Measurements from ENCODE around the gene RGL1.

Gene RGL1

DNA sequence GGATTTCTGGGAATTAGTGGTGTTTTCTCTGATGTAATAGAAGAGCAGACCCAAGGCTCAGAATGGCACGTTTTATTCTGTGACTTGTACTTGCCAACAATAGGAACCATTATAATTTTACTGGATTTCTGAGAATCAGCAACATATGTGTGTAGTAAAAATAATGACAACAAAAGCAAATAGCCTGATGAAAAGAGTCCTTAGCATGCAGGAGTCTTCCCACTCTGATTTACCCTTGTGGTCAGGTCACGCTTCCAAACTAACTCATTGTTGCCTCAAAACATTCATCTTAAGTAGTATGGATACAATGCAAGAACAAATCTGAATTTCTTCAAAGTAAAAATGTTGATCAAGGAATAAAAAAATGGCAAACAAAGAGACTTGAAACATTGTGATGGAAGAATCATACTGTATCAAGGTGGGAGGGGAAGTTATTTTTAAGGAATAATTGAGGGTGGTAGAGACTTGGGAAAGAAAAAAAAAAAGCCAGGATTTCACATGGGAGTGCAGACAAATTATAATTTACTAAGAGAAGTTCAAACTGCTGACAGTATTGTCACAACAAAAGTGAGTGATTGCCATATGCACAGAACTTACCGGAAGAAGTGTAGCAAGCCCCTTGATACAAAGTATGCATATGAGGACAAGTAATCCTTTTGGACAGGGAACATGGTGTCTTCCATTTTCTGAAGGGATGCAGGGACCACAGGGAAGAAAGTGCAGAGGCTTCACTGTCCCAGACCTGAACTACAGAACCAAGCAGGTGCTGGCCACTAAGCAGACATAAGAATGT, 31.2 kb upstream of the RGL1 start:
- no peaks in the 10 kb centered on the region for H3K4me1 ChIP-seq (ENCODE audit: control insufficient read depth, insufficient read depth, low read length)
- POLR2A ChIA-PET, result interaction anchor here (0.6 kb wide), 1 partner anchor 79 kb away, joined by 3 read pairs; no protein-coding TSS in a partner anchor

DNA sequence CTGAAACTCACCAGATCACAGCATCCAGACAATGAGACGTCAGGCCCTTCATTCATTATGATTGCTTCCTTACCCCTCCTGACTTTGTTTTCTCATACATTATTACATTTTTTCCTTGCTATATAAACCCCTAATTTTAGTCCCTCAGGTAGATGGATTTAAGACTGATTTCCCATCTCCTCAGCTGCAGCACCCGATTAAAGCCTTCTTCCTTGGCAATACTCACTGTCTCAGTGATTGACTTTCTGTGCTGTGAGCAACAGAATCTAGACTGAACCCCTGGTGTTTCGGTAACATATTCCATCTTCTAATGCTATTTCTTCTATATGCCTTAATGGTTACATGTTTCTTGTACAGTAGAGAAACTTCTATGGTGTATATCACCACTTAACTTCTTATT, 30.0 kb upstream of the RGL1 start:
- no peaks in the 10 kb centered on the region for H3K36me3 ChIP-seq (ENCODE audit: control insufficient read depth in 2 of 2, insufficient read depth in 1 of 2, low read length in 2 of 2)
- POLR2A ChIA-PET, result no interaction called here
- TF ChIP-seq ZNF138 (tag by site-specific recombination; IDR thresholded peaks at IDR 0.05; ENCODE audit: borderline replicate concordance), result no peak
- no peaks in the 10 kb centered on the region for H3K9me3 ChIP-seq (ENCODE audit: control insufficient read depth, insufficient read depth, low read depth, low read length)
- CTCF ChIA-PET, result no interaction called here
- H3K4me1 ChIP-seq (ENCODE audit: control insufficient read depth, insufficient read depth, low read length), result no peaks in the 10 kb centered on the region
- no peak overlapping the region for H3K27ac ChIP-seq (ENCODE audit: extremely low read depth, low read depth, low read length)
- H3K4me3 ChIP-seq (ENCODE audit: low read depth, low read length), result no peak overlapping the region

More for the DNA sequence above, 31.2 kb upstream of the RGL1 start:
- Histone ChIP-seq H3K4me3 (ENCODE audit: low read depth, low read length) (no peak overlapping the region), H3K27ac (ENCODE audit: extremely low read depth, low read depth, low read length) (no peak overlapping the region), H3K9me3 (ENCODE audit: control insufficient read depth, insufficient read depth, low read depth, low read length) (no peaks in the 10 kb centered on the region), H3K36me3 (ENCODE audit: control insufficient read depth in 2 of 2, insufficient read depth in 1 of 2, low read length in 2 of 2) (no peaks in the 10 kb centered on the region)
- no peak for TF ChIP-seq KLF1 (tag by site-specific recombination; IDR thresholded peaks at IDR 0.05)
- TF ChIP-seq, protein P1, sequence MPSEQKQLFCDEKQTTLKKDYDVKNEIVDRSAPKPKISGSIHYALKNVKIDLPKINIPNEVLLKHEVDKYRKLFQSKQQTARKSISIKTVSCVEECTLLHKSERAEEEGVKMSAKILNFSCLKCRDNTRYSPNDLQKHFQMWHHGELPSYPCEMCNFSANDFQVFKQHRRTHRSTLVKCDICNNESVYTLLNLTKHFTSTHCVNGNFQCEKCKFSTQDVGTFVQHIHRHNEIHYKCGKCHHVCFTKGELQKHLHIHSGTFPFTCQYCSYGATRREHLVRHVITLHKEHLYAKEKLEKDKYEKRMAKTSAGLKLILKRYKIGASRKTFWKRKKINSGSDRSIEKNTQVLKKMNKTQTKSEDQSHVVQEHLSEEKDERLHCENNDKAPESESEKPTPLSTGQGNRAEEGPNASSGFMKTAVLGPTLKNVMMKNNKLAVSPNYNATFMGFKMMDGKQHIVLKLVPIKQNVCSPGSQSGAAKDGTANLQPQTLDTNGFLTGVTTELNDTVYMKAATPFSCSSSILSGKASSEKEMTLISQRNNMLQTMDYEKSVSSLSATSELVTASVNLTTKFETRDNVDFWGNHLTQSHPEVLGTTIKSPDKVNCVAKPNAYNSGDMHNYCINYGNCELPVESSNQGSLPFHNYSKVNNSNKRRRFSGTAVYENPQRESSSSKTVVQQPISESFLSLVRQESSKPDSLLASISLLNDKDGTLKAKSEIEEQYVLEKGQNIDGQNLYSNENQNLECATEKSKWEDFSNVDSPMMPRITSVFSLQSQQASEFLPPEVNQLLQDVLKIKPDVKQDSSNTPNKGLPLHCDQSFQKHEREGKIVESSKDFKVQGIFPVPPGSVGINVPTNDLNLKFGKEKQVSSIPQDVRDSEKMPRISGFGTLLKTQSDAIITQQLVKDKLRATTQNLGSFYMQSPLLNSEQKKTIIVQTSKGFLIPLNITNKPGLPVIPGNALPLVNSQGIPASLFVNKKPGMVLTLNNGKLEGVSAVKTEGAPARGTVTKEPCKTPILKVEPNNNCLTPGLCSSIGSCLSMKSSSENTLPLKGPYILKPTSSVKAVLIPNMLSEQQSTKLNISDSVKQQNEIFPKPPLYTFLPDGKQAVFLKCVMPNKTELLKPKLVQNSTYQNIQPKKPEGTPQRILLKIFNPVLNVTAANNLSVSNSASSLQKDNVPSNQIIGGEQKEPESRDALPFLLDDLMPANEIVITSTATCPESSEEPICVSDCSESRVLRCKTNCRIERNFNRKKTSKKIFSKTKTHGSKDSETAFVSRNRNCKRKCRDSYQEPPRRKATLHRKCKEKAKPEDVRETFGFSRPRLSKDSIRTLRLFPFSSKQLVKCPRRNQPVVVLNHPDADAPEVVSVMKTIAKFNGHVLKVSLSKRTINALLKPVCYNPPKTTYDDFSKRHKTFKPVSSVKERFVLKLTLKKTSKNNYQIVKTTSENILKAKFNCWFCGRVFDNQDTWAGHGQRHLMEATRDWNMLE (tag by site-specific recombination; conservative IDR thresholded peaks at IDR 0.05; ENCODE audit: low read depth), result no peak
- TF ChIP-seq, protein P2, sequence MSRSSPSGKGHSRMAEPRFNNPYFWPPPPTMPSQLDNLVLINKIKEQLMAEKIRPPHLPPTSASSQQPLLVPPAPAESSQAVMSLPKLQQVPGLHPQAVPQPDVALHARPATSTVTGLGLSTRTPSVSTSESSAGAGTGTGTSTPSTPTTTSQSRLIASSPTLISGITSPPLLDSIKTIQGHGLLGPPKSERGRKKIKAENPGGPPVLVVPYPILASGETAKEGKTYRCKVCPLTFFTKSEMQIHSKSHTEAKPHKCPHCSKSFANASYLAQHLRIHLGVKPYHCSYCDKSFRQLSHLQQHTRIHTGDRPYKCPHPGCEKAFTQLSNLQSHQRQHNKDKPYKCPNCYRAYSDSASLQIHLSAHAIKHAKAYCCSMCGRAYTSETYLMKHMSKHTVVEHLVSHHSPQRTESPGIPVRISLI (tag by site-specific recombination; IDR thresholded peaks at IDR 0.05), result no peak
- TF ChIP-seq, protein P3, sequence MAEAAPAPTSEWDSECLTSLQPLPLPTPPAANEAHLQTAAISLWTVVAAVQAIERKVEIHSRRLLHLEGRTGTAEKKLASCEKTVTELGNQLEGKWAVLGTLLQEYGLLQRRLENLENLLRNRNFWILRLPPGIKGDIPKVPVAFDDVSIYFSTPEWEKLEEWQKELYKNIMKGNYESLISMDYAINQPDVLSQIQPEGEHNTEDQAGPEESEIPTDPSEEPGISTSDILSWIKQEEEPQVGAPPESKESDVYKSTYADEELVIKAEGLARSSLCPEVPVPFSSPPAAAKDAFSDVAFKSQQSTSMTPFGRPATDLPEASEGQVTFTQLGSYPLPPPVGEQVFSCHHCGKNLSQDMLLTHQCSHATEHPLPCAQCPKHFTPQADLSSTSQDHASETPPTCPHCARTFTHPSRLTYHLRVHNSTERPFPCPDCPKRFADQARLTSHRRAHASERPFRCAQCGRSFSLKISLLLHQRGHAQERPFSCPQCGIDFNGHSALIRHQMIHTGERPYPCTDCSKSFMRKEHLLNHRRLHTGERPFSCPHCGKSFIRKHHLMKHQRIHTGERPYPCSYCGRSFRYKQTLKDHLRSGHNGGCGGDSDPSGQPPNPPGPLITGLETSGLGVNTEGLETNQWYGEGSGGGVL (tag by site-specific recombination; IDR thresholded peaks at IDR 0.05), result no peak
- no peak for TF ChIP-seq ZNF324 (tag by site-specific recombination; IDR thresholded peaks at IDR 0.05)
- CTCF ChIA-PET, result interaction anchor here (0.7 kb wide), 2 partner anchors 8 to 121 kb away, joined by 3 to 4 read pairs; no protein-coding TSS in a partner anchor

DNA sequence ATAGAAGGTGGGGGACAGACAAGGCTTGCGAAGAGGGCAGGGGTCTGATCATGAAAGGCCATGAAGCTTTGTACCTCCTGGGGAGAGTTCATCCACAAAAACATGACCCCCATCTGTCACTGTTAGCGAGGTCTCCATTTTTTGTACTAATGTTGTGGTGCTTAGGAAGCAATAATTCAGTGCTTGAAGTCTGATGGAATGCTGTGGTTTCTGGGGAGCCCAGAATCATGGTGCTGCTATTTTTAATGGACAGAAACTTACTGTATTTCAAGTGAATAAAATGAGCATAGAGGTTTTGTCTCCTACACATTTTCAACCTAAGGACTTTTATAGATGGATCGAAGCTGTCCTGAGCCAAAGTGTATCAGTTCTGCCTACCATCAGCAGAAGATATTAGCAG, 28.2 kb upstream of the RGL1 start:
- POLR2A ChIA-PET, result no interaction called here
- CTCF ChIA-PET, result interaction anchor here (0.6 to 1.3 kb wide), 4 partner anchors 43 to 146 kb away, joined by 3 to 4 read pairs (median 3); no protein-coding TSS in a partner anchor
- no peaks in the 10 kb centered on the region for H3K36me3 ChIP-seq (ENCODE audit: control insufficient read depth in 2 of 2, insufficient read depth in 1 of 2, low read length in 2 of 2)
- H3K27ac ChIP-seq (ENCODE audit: extremely low read depth, low read depth, low read length), result no peak overlapping the region
- H3K4me1 ChIP-seq (ENCODE audit: control insufficient read depth, insufficient read depth, low read length), result no peaks in the 10 kb centered on the region
- no peak overlapping the region for H3K4me3 ChIP-seq (ENCODE audit: low read depth, low read length)
- no peaks in the 10 kb centered on the region for H3K9me3 ChIP-seq (ENCODE audit: control insufficient read depth, insufficient read depth, low read depth, low read length)
- TF ChIP-seq ZNF776 (tag by site-specific recombination; IDR thresholded peaks at IDR 0.05; ENCODE audit: borderline replicate concordance) (no peak), IKZF3 (tag by site-specific recombination; IDR thresholded peaks at IDR 0.05) (no peak), ZXDB (tag by site-specific recombination; IDR thresholded peaks at IDR 0.05) (no peak), GLI2 (tag by site-specific recombination; IDR thresholded peaks at IDR 0.05; ENCODE audit: borderline replicate concordance, low read depth) (no peak)
- TF ChIP-seq, protein P4, sequence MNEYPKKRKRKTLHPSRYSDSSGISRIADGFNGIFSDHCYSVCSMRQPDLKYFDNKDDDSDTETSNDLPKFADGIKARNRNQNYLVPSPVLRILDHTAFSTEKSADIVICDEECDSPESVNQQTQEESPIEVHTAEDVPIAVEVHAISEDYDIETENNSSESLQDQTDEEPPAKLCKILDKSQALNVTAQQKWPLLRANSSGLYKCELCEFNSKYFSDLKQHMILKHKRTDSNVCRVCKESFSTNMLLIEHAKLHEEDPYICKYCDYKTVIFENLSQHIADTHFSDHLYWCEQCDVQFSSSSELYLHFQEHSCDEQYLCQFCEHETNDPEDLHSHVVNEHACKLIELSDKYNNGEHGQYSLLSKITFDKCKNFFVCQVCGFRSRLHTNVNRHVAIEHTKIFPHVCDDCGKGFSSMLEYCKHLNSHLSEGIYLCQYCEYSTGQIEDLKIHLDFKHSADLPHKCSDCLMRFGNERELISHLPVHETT (tag by site-specific recombination; IDR thresholded peaks at IDR 0.05), result no peak
- TF ChIP-seq, protein P5, sequence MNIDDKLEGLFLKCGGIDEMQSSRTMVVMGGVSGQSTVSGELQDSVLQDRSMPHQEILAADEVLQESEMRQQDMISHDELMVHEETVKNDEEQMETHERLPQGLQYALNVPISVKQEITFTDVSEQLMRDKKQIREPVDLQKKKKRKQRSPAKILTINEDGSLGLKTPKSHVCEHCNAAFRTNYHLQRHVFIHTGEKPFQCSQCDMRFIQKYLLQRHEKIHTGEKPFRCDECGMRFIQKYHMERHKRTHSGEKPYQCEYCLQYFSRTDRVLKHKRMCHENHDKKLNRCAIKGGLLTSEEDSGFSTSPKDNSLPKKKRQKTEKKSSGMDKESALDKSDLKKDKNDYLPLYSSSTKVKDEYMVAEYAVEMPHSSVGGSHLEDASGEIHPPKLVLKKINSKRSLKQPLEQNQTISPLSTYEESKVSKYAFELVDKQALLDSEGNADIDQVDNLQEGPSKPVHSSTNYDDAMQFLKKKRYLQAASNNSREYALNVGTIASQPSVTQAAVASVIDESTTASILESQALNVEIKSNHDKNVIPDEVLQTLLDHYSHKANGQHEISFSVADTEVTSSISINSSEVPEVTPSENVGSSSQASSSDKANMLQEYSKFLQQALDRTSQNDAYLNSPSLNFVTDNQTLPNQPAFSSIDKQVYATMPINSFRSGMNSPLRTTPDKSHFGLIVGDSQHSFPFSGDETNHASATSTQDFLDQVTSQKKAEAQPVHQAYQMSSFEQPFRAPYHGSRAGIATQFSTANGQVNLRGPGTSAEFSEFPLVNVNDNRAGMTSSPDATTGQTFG (tag by site-specific recombination; IDR thresholded peaks at IDR 0.05; ENCODE audit: borderline replicate concordance), result no peak
- TF ChIP-seq, protein P6, sequence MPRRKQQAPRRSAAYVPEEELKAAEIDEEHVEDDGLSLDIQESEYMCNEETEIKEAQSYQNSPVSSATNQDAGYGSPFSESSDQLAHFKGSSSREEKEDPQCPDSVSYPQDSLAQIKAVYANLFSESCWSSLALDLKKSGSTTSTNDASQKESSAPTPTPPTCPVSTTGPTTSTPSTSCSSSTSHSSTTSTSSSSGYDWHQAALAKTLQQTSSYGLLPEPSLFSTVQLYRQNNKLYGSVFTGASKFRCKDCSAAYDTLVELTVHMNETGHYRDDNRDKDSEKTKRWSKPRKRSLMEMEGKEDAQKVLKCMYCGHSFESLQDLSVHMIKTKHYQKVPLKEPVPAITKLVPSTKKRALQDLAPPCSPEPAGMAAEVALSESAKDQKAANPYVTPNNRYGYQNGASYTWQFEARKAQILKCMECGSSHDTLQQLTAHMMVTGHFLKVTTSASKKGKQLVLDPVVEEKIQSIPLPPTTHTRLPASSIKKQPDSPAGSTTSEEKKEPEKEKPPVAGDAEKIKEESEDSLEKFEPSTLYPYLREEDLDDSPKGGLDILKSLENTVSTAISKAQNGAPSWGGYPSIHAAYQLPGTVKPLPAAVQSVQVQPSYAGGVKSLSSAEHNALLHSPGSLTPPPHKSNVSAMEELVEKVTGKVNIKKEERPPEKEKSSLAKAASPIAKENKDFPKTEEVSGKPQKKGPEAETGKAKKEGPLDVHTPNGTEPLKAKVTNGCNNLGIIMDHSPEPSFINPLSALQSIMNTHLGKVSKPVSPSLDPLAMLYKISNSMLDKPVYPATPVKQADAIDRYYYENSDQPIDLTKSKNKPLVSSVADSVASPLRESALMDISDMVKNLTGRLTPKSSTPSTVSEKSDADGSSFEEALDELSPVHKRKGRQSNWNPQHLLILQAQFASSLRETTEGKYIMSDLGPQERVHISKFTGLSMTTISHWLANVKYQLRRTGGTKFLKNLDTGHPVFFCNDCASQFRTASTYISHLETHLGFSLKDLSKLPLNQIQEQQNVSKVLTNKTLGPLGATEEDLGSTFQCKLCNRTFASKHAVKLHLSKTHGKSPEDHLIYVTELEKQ (tag by site-specific recombination; IDR thresholded peaks at IDR 0.05; ENCODE audit: borderline replicate concordance), result no peak
